Endodermal cell (in vitro differentiated cells): Measurements from ENCODE around the gene HSPD1. TPM values are rescaled to one million over a fixed set of nuclear protein-coding genes. Genes with fewer than 3 reads are reported as not detected.

Experiments
- DNase-seq: peaks from one replicate; pipeline ENCODE4 v3.0.0-alpha.2; 2017
- H3K27ac ChIP-seq: 2 replicates; pipeline ENCODE4 v1.5.1; 2013; ENCODE audit warnings: mild to moderate bottlenecking, low read depth, low read length, moderate library complexity
- H3K27me3 ChIP-seq: 2 replicates; pipeline ENCODE4 v1.6.1; 2013; ENCODE audit warnings: mild to moderate bottlenecking, low read length, moderate library complexity; ENCODE audit not compliant: insufficient read depth, control insufficient read depth, poor library complexity, severe bottlenecking
- H3K36me3 ChIP-seq: 2 replicates; pipeline ENCODE4 v1.7.0; 2013; ENCODE audit warnings: mild to moderate bottlenecking, low read length, moderate library complexity; ENCODE audit not compliant: control insufficient read depth, insufficient read depth
- H3K4me1 ChIP-seq: one replicate; pipeline ENCODE4 v1.7.0; 2013; ENCODE audit warnings: low read length; ENCODE audit not compliant: control insufficient read depth, insufficient read depth
- H3K4me3 ChIP-seq: 2 replicates; pipeline ENCODE4 v1.5.1; 2013; ENCODE audit warnings: mild to moderate bottlenecking, low read length, moderate library complexity
- H3K9ac ChIP-seq: 2 replicates; pipeline ENCODE4 v1.6.1; 2013; ENCODE audit warnings: mild to moderate bottlenecking, low read length, moderate library complexity; ENCODE audit not compliant: poor library complexity, severe bottlenecking; ENCODE audit errors: extremely low read depth
- H3K9me3 ChIP-seq: 2 replicates; pipeline ENCODE4 v1.6.1; 2013; ENCODE audit warnings: mild to moderate bottlenecking, low read length, moderate library complexity; ENCODE audit not compliant: control insufficient read depth
- H3K27ac Mint-ChIP-seq: 2 replicates; pipeline ENCODE4 v1.8.0; 2020; ENCODE audit warnings: mixed read lengths
- H3K27me3 Mint-ChIP-seq: 2 replicates; pipeline ENCODE4 v1.8.0; 2021; ENCODE audit warnings: mild to moderate bottlenecking, mixed read lengths; ENCODE audit not compliant: insufficient read depth
- H3K36me3 Mint-ChIP-seq: 2 replicates; pipeline ENCODE4 v1.8.0; 2020; ENCODE audit warnings: low read depth, mixed read lengths
- H3K4me1 Mint-ChIP-seq: 2 replicates; pipeline ENCODE4 v1.8.0; 2020; ENCODE audit warnings: mixed read lengths
- H3K4me3 Mint-ChIP-seq: 2 replicates; pipeline ENCODE4 v1.8.0; 2020; ENCODE audit warnings: mild to moderate bottlenecking, moderate library complexity, mixed read lengths
- H3K9me3 Mint-ChIP-seq: 2 replicates; pipeline ENCODE4 v1.8.0; 2020; ENCODE audit warnings: mild to moderate bottlenecking, mixed read lengths
- CTCF ChIP-seq: fragments of 200-600 bp; sonication (generic); conservative IDR thresholded peaks from 2 replicates; pipeline ENCODE4 v1.5.0; 2021; ENCODE audit warnings: antibody characterized with exemption, mild to moderate bottlenecking
- WGBS, 2 experiments: methylation state at CpG; one replicate each; pipeline versions ENCODE4 v1.1.5 to v1.1.7; 2013; ENCODE audit warnings: missing lambda C conversion rate in 2 of 2, mixed read lengths in 1 of 2; ENCODE audit not compliant: insufficient coverage in 1 of 2, insufficient read length in 1 of 2; 5-methylcytosine and 5-hydroxymethylcytosine counted together
- total RNA-seq, 2 donors: library from RNA; stranded (reverse); fragmentation: NEBNext Ultra II Directional in 1 of 2; extraction: Animal tissue kit (Norgen Biotek cat#: 25700) in 1 of 2; gene quantifications; 2 replicates in 1 of 2; 3 replicates in 1 of 2; pipeline ENCODE4 v1.2.1, GENCODE V29; 2021

Gene HSPD1
- total RNA-seq, 2 donors from 2014 or later = 553 to 588 TPM

- Histone ChIP-seq H3K27ac (no peak overlapping the region), H3K9ac (no peak overlapping the region), H3K27me3 (no peaks in the 10 kb centered on the region), H3K4me3 (no peak overlapping the region), H3K9me3 (no peaks in the 10 kb centered on the region), H3K36me3 (peaks cover 73% of the 10 kb centered on the region), H3K4me1 (no peaks in the 10 kb centered on the region)
- no peak for DNase-seq
- no peaks in the 10 kb centered on the region for H3K4me1 Mint-ChIP-seq
- no peaks in the 10 kb centered on the region for H3K27me3 Mint-ChIP-seq
- 95 to 100% methylated on average over 4 to 5 of the region's 5 CpGs for WGBS, 2 experiments
- H3K36me3 Mint-ChIP-seq = peaks cover 62% of the 10 kb centered on the region
- H3K27ac Mint-ChIP-seq = peak overlapping the region; percentile 49
- no peak for TF ChIP-seq CTCF
- no peak overlapping the region for H3K4me3 Mint-ChIP-seq
- H3K9me3 Mint-ChIP-seq = no peaks in the 10 kb centered on the region
Observed at GRCh38 chr2:197547163-197547900, 47.7 kb upstream of the HSPD1 start.

DNA sequence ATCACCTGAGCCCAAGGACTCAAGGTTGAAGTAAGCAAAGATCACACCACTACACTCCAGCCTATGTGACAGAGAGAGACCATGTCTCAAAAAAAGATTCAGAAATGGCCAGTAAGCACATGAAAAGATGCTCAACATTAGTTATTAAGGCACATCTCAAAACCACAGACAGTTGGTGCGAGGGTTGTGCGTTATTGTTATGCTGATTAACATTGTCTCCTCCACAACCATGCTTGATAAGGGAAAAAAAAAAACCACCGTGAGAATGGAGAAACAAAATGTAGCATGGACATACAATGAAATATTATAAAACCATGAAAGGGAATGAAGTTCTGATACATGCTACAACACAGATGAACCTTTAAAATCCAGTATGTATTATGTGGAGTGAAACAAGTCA, 43.6 kb upstream of the HSPD1 start:
- H3K27me3 ChIP-seq = no peaks in the 10 kb centered on the region
- no peak for DNase-seq
- H3K9ac ChIP-seq = no peak overlapping the region
- Mint-ChIP-seq H3K9me3 (no peaks in the 10 kb centered on the region), H3K4me3 (no peak overlapping the region), H3K27ac (no peak overlapping the region), H3K27me3 (no peaks in the 10 kb centered on the region), H3K4me1 (no peaks in the 10 kb centered on the region), H3K36me3 (peaks cover 74% of the 10 kb centered on the region)
- H3K4me1 ChIP-seq = no peaks in the 10 kb centered on the region
- H3K4me3 ChIP-seq = no peak overlapping the region
- WGBS, 2 experiments = 100% methylated on average over 3 of the region's 3 CpGs; no CpG with 5 or more reads in 1 of the 2 experiments
- no peaks in the 10 kb centered on the region for H3K9me3 ChIP-seq
- no peak for TF ChIP-seq CTCF
- H3K27ac ChIP-seq = no peak overlapping the region
- H3K36me3 ChIP-seq = peaks cover 80% of the 10 kb centered on the region

GRCh38 chr2:197539734-197540133, 40.1 kb upstream of the HSPD1 start:
- TF ChIP-seq CTCF = no peak
- no peaks in the 10 kb centered on the region for H3K9me3 Mint-ChIP-seq
- Histone ChIP-seq H3K9me3 (no peaks in the 10 kb centered on the region), H3K4me3 (no peak overlapping the region), H3K27me3 (no peaks in the 10 kb centered on the region), H3K27ac (no peak overlapping the region), H3K9ac (no peak overlapping the region), H3K36me3 (peaks cover 85% of the 10 kb centered on the region), H3K4me1 (no peaks in the 10 kb centered on the region)
- no peak for DNase-seq
- no peak overlapping the region for H3K27ac Mint-ChIP-seq
- no peaks in the 10 kb centered on the region for H3K4me1 Mint-ChIP-seq
- 100% methylated on average over 1 of the region's 1 CpG; no CpG with 5 or more reads in 1 of the 2 experiments for WGBS, 2 experiments
- no peaks in the 10 kb centered on the region for H3K27me3 Mint-ChIP-seq
- no peak overlapping the region for H3K4me3 Mint-ChIP-seq
- H3K36me3 Mint-ChIP-seq = peaks cover 79% of the 10 kb centered on the region
